Osteoblast (primary cell): Measurements from ENCODE around the gene CDKN1C. TPM values are rescaled to one million over a fixed set of nuclear protein-coding genes. Genes with fewer than 3 reads are reported as not detected.

Experiments
- DNase-seq: peaks from one replicate; pipeline ENCODE4 v3.0.0; 2011; ENCODE audit warnings: low spot score, mixed read lengths; ENCODE audit not compliant: insufficient read length; ENCODE audit errors: missing footprints
- H2AFZ ChIP-seq: 2 replicates; pipeline ENCODE4 v1.6.0; 2011; ENCODE audit warnings: mild to moderate bottlenecking, low read length
- H3K27ac ChIP-seq: 2 replicates; pipeline ENCODE4 v1.5.1; 2011; ENCODE audit warnings: mild to moderate bottlenecking, low read depth, low read length, moderate library complexity
- H3K27me3 ChIP-seq: 2 replicates; pipeline ENCODE4 v1.6.0; 2012; ENCODE audit warnings: mild to moderate bottlenecking, control low read depth, inconsistent platforms, low read length, moderate library complexity; ENCODE audit not compliant: insufficient read depth
- H3K36me3 ChIP-seq: 2 replicates; pipeline ENCODE4 v1.5.1; 2011; ENCODE audit warnings: mild to moderate bottlenecking, low read length, control low read depth, moderate library complexity; ENCODE audit not compliant: insufficient read depth
- H3K4me1 ChIP-seq: 2 replicates; pipeline ENCODE4 v1.5.1; 2011; ENCODE audit warnings: mild to moderate bottlenecking, low read length, control low read depth, moderate library complexity; ENCODE audit not compliant: insufficient read depth
- H3K4me2 ChIP-seq: 2 replicates; pipeline ENCODE4 v1.6.0; 2011; ENCODE audit warnings: mild to moderate bottlenecking, low read length; ENCODE audit not compliant: insufficient read depth
- H3K4me3 ChIP-seq: fragments of 200-600 bp; sonication (generic); 3 replicates; pipeline ENCODE4 v1.5.1; 2012; ENCODE audit warnings: mild to moderate bottlenecking, low read length, inconsistent platforms; ENCODE audit not compliant: insufficient read depth
- H3K79me2 ChIP-seq: 2 replicates; pipeline ENCODE4 v1.6.0; 2012; ENCODE audit warnings: mild to moderate bottlenecking, low read length, control low read depth, inconsistent platforms; ENCODE audit not compliant: insufficient read depth
- H3K9me3 ChIP-seq: 2 replicates; pipeline ENCODE4 v1.5.1; 2011; ENCODE audit warnings: low read depth, low read length, control low read depth
- H4K20me1 ChIP-seq: 2 replicates; pipeline ENCODE4 v1.6.0; 2012; ENCODE audit warnings: mild to moderate bottlenecking, low read length, control low read depth; ENCODE audit not compliant: insufficient read depth
- CTCF ChIP-seq: IDR thresholded peaks from 2 replicates; pipeline ENCODE4 v1.5.1; 2011; ENCODE audit warnings: mild to moderate bottlenecking, low read depth, low read length, moderate library complexity; ENCODE audit errors: extremely low read depth
- total RNA-seq: library from RNA; depleted of rRNA; stranded (reverse); fragments of >200 nt; gene quantifications from 2 replicates; pipeline ENCODE4 v1.2.3, GENCODE V29; 2012

CDKN1C gene
- total RNA-seq, 1 donor = 10.9 TPM

GRCh38 chr11:2919188-2919587 lies 33.6 kb upstream of the CDKN1C start:
- H3K27me3 ChIP-seq = no peaks in the 10 kb centered on the region
- H3K4me3 ChIP-seq = no peak overlapping the region
- no peaks in the 10 kb centered on the region for H3K9me3 ChIP-seq
- no peak overlapping the region for H2AFZ ChIP-seq
- DNase-seq = no peak
- no peaks in the 10 kb centered on the region for H3K36me3 ChIP-seq
- no peak overlapping the region for H3K27ac ChIP-seq
- no peak overlapping the region for H3K4me2 ChIP-seq
- TF ChIP-seq CTCF = no peak
- no peaks in the 10 kb centered on the region for H3K4me1 ChIP-seq
- H3K79me2 ChIP-seq = no peaks in the 10 kb centered on the region
- no peaks in the 10 kb centered on the region for H4K20me1 ChIP-seq

GRCh38 chr11:2917842-2918490 lies 32.4 kb upstream of the CDKN1C start:
- Histone ChIP-seq H3K36me3 (no peaks in the 10 kb centered on the region), H3K4me2 (no peak overlapping the region)
- TF ChIP-seq CTCF = no peak

GRCh38 chr11:2916892-2917645 lies 31.5 kb upstream of the CDKN1C start:
- Histone ChIP-seq H3K27me3 (no peaks in the 10 kb centered on the region), H3K4me1 (peaks cover 16% of the 10 kb centered on the region), H3K27ac (no peak overlapping the region), H3K79me2 (no peaks in the 10 kb centered on the region), H3K9me3 (no peaks in the 10 kb centered on the region), H3K4me3 (no peak overlapping the region), H2AFZ (no peak overlapping the region), H3K36me3 (no peaks in the 10 kb centered on the region), H4K20me1 (peaks cover 5% of the 10 kb centered on the region), H3K4me2 (no peak overlapping the region)
- DNase-seq = no peak
- no peak for TF ChIP-seq CTCF

More at GRCh38 chr11:2917842-2918490, 32.4 kb upstream of the CDKN1C start:
- H3K27me3 ChIP-seq = no peaks in the 10 kb centered on the region
- peaks cover 7% of the 10 kb centered on the region for H3K4me1 ChIP-seq
- H4K20me1 ChIP-seq = peaks cover 5% of the 10 kb centered on the region
- DNase-seq = no peak
- no peaks in the 10 kb centered on the region for H3K9me3 ChIP-seq
- no peaks in the 10 kb centered on the region for H3K79me2 ChIP-seq
- H3K4me3 ChIP-seq = no peak overlapping the region
- H2AFZ ChIP-seq = no peak overlapping the region
- H3K27ac ChIP-seq = no peak overlapping the region
